Fibroblast of lung (primary cell): ENCODE measurements around the gene ALOX12B. TPM values are rescaled to one million over a fixed set of nuclear protein-coding genes. Genes with fewer than 3 reads are reported as not detected.
A peak's percentile ranks its signal among the peaks of the same experiment; 100 is the strongest.

Experiments used
- DNase-seq, 2 donors: peaks; one replicate each; pipeline versions ENCODE4 v3.0.0 to v3.0.0-alpha.2; 2010; ENCODE audit warnings: low read depth in 2 of 2
- H2AFZ ChIP-seq: 2 replicates; pipeline ENCODE4 v1.5.1; 2012; ENCODE audit warnings: low read length, control low read depth, inconsistent platforms
- H3K27ac ChIP-seq: 2 replicates; pipeline ENCODE4 v1.5.1; 2011; ENCODE audit warnings: low read length, control low read depth; ENCODE audit not compliant: insufficient read depth
- H3K27me3 ChIP-seq: 2 replicates; pipeline ENCODE4 v1.5.1; 2011; ENCODE audit warnings: mild to moderate bottlenecking, low read length; ENCODE audit not compliant: control insufficient read depth, insufficient read depth
- H3K36me3 ChIP-seq: 2 replicates; pipeline ENCODE4 v1.5.1; 2011; ENCODE audit warnings: low read length; ENCODE audit not compliant: control insufficient read depth, insufficient read depth
- H3K4me1 ChIP-seq: 2 replicates; pipeline ENCODE4 v1.5.1; 2011; ENCODE audit warnings: low read length; ENCODE audit not compliant: control insufficient read depth, insufficient read depth; ENCODE audit errors: extremely low read depth
- H3K4me2 ChIP-seq: 2 replicates; pipeline ENCODE4 v1.5.1; 2011; ENCODE audit warnings: low read length, control low read depth; ENCODE audit not compliant: insufficient read depth; ENCODE audit errors: extremely low read depth
- H3K4me3 ChIP-seq, 4 experiments: fragments of 200-600 bp in 1 of 4; sonication (generic) in 1 of 4; replicated peaks in 1 of 4; 2 replicates each; pipeline ENCODE4 v1.5.1; 2011 to 2016; ENCODE audit warnings: low read length in 4 of 4, low read depth in 3 of 4, mild to moderate bottlenecking in 3 of 4, control low read depth in 2 of 4, inconsistent platforms in 1 of 4, mixed read lengths in 1 of 4; ENCODE audit not compliant: insufficient read depth in 1 of 4; ENCODE audit errors: control extremely low read depth in 1 of 4
- H3K79me2 ChIP-seq: 2 replicates; pipeline ENCODE4 v1.5.1; 2012; ENCODE audit warnings: mild to moderate bottlenecking, low read length, inconsistent platforms; ENCODE audit not compliant: control insufficient read depth, insufficient read depth
- H3K9ac ChIP-seq: 2 replicates; pipeline ENCODE4 v1.5.1; 2011; ENCODE audit warnings: mild to moderate bottlenecking, low read length, control low read depth; ENCODE audit not compliant: insufficient read depth
- H3K9me3 ChIP-seq: 2 replicates; pipeline ENCODE4 v1.5.1; 2012; ENCODE audit warnings: low read depth, low read length; ENCODE audit not compliant: control insufficient read depth, insufficient read depth
- H4K20me1 ChIP-seq: 2 replicates; pipeline ENCODE4 v1.5.1; 2011; ENCODE audit warnings: low read length; ENCODE audit not compliant: control insufficient read depth, insufficient read depth; ENCODE audit errors: extremely low read depth
- CTCF ChIP-seq, 2 donors: IDR thresholded peaks in 1 of 2; conservative IDR thresholded peaks in 1 of 2; 1 replicate in 1 of 2; 2 replicates in 1 of 2; pipeline ENCODE4 v1.5.1; 2011 to 2012; ENCODE audit warnings: low read length in 2 of 2, control low read depth in 1 of 2, inconsistent platforms in 1 of 2, low read depth in 1 of 2, mild to moderate bottlenecking in 1 of 2
- EZH2 ChIP-seq: IDR thresholded peaks from 2 replicates; pipeline ENCODE4 v1.5.1; 2012; ENCODE audit warnings: low read length, control low read depth, mild to moderate bottlenecking; ENCODE audit errors: missing control alignments
- polyA plus RNA-seq, 2 donors: library from polyadenylated mRNA; depleted of rRNA in 1 of 2; stranded (reverse) in 1 of 2; unstranded in 1 of 2; fragments of >200 nt; gene quantifications; 2 replicates each; pipeline ENCODE4 v1.2.1, GENCODE V29; 2011 to 2012; ENCODE audit warnings: missing spikeins in 1 of 2
- total RNA-seq: library from RNA; depleted of rRNA; stranded (reverse); fragments of >200 nt; gene quantifications from 2 replicates; pipeline ENCODE4 v1.2.1, GENCODE V29; 2014

The ALOX12B gene
- total and polyA plus RNA-seq, 2 donors (not counting 1 experiment from before 2014, with no cell fraction given): not detected

GRCh38 chr17:8073627-8074484 lies 13.7 kb downstream of the ALOX12B start:
- TF ChIP-seq EZH2 (peak; percentile 75), CTCF (conservative IDR thresholded peaks at IDR 0.05 in 1 of 2, IDR thresholded peaks at IDR 0.05 in 1 of 2; ENCODE audit: low read depth in 1 of 2, low read length in 2 of 2) (peak; percentile 45 to 93)
- Histone ChIP-seq H3K4me3 (no peak overlapping the region), H3K4me2 (no peak overlapping the region), H3K36me3 (no peaks in the 10 kb centered on the region), H2AFZ (no peak overlapping the region), H3K4me1 (no peaks in the 10 kb centered on the region), H3K9me3 (no peaks in the 10 kb centered on the region), H3K79me2 (no peaks in the 10 kb centered on the region), H4K20me1 (no peaks in the 10 kb centered on the region), H3K27ac (no peak overlapping the region), H3K27me3 (peaks cover 42% of the 10 kb centered on the region), H3K9ac (no peak overlapping the region)
- peak; percentile 37 to 49 for DNase-seq

GRCh38 chr17:8072729-8073461 lies 14.6 kb downstream of the ALOX12B start:
- Histone ChIP-seq H3K4me1 (no peaks in the 10 kb centered on the region), H3K27ac (no peak overlapping the region), H3K4me3 (no peak overlapping the region), H3K9me3 (no peaks in the 10 kb centered on the region), H3K27me3 (peaks cover 46% of the 10 kb centered on the region), H3K36me3 (no peaks in the 10 kb centered on the region), H3K4me2 (no peak overlapping the region), H4K20me1 (no peaks in the 10 kb centered on the region), H2AFZ (no peak overlapping the region), H3K79me2 (no peaks in the 10 kb centered on the region), H3K9ac (no peak overlapping the region)
- no peak for TF ChIP-seq CTCF (conservative IDR thresholded peaks at IDR 0.05 in 1 of 2, IDR thresholded peaks at IDR 0.05 in 1 of 2; ENCODE audit: low read depth in 1 of 2, low read length in 2 of 2)
- TF ChIP-seq EZH2: peak; percentile 85
- no peak for DNase-seq

- Histone ChIP-seq H3K9ac (no peak overlapping the region), H3K27me3 (peaks cover 48% of the 10 kb centered on the region), H4K20me1 (no peaks in the 10 kb centered on the region), H3K4me2 (no peak overlapping the region), H3K4me3 (no peak overlapping the region), H2AFZ (no peak overlapping the region), H3K9me3 (no peaks in the 10 kb centered on the region), H3K36me3 (no peaks in the 10 kb centered on the region), H3K79me2 (no peaks in the 10 kb centered on the region), H3K4me1 (no peaks in the 10 kb centered on the region), H3K27ac (no peak overlapping the region)
- TF ChIP-seq EZH2: no peak
- no peak for TF ChIP-seq CTCF (conservative IDR thresholded peaks at IDR 0.05 in 1 of 2, IDR thresholded peaks at IDR 0.05 in 1 of 2; ENCODE audit: low read depth in 1 of 2, low read length in 2 of 2)
- DNase-seq: no peak
Observed at GRCh38 chr17:8072341-8072728, 15.2 kb downstream of the ALOX12B start.
